GM12878 (cell line): ENCODE data around the gene UBAC2. TPM values are rescaled to one million over a fixed set of nuclear protein-coding genes. Genes with fewer than 3 reads are reported as not detected.
A peak's percentile ranks its signal among the peaks of the same experiment; 100 is the strongest.

Experiments
- ATF7 ChIP-seq: fragments of 450-650 bp; IDR thresholded peaks from 2 replicates; pipeline ENCODE4 v1.6.1; 2016; ENCODE audit warnings: low read depth, mild to moderate bottlenecking
- BACH1 ChIP-seq: fragments of 450-650 bp; IDR thresholded peaks from 2 replicates; pipeline ENCODE4 v1.6.1; 2017; ENCODE audit warnings: mild to moderate bottlenecking, borderline replicate concordance
- BMI1 ChIP-seq: fragments of 450-650 bp; IDR thresholded peaks from 2 replicates; pipeline ENCODE4 v1.6.1; 2016; ENCODE audit warnings: mild to moderate bottlenecking, moderate library complexity, borderline replicate concordance
- CHD4 ChIP-seq: fragments of 200-600 bp; sonication (generic); IDR thresholded peaks from 2 replicates; pipeline ENCODE4 v1.6.1; 2016; ENCODE audit warnings: mild to moderate bottlenecking
- EED ChIP-seq: sonication (generic); IDR thresholded peaks from 2 replicates; pipeline ENCODE4 v1.6.1; 2016; ENCODE audit warnings: antibody characterized with exemption, low read depth
- ETV6 ChIP-seq, 2 experiments: fragments of 450-650 bp in 1 of 2; IDR thresholded peaks in 1 of 2; conservative IDR thresholded peaks in 1 of 2; 2 replicates each; pipeline ENCODE4 v1.6.1; 2014; ENCODE audit warnings: antibody characterized with exemption in 1 of 2, borderline replicate concordance in 1 of 2, low read depth in 1 of 2, mild to moderate bottlenecking in 1 of 2, moderate library complexity in 1 of 2
- FOXM1 ChIP-seq: IDR thresholded peaks from 2 replicates; pipeline ENCODE4 v1.6.1; 2012; ENCODE audit warnings: low read depth, mild to moderate bottlenecking, inconsistent platforms, low read length, moderate library complexity
- GATAD2B ChIP-seq: fragments of 450-650 bp; conservative IDR thresholded peaks from 2 replicates; pipeline ENCODE4 v1.6.1; 2017; ENCODE audit warnings: low read depth, mild to moderate bottlenecking, moderate library complexity
- HDAC2 ChIP-seq: fragments of 200-600 bp; sonication (generic); IDR thresholded peaks from 2 replicates; pipeline ENCODE4 v1.6.1; 2017
- HDGF ChIP-seq: fragments of 450-650 bp; IDR thresholded peaks from 2 replicates; pipeline ENCODE4 v1.6.1; 2016; ENCODE audit warnings: antibody characterized with exemption
- KLF5 ChIP-seq: fragments of 450-650 bp; IDR thresholded peaks from 2 replicates; pipeline ENCODE4 v1.6.1; 2014; ENCODE audit warnings: mild to moderate bottlenecking; ENCODE audit not compliant: partially characterized antibody
- MYB ChIP-seq: fragments of 150-350 bp; IDR thresholded peaks from 2 replicates; pipeline ENCODE4 v1.6.1; 2014; ENCODE audit warnings: mild to moderate bottlenecking, low read depth, low read length, borderline replicate concordance
- NFYB ChIP-seq: IDR thresholded peaks from 2 replicates; pipeline ENCODE4 v1.6.1; 2011; ENCODE audit warnings: low read depth, mild to moderate bottlenecking, low read length, improper control_type of control experiment, moderate library complexity; ENCODE audit not compliant: insufficient read depth
- SREBF1 ChIP-seq: IDR thresholded peaks from 2 replicates; pipeline ENCODE4 v1.6.1; 2012; ENCODE audit warnings: mild to moderate bottlenecking, low read length
- ZNF384 ChIP-seq: IDR thresholded peaks from 2 replicates; pipeline ENCODE4 v1.6.1; 2012; ENCODE audit warnings: low read depth, mild to moderate bottlenecking, low read length, improper control_type of control experiment, borderline replicate concordance
- polyA plus RNA-seq, 11 experiments: library from polyadenylated mRNA; depleted of rRNA in 4 of 11; unstranded in 6 of 11; stranded (reverse) in 5 of 11; fragments of >200 nt; fragmentation: Nextera tagmentation in 4 of 11; fragmentation: Illumina TruSeq in 1 of 11; extraction: Ambion mirVana in 4 of 11; extraction: Trizol in 1 of 11; gene quantifications; 1 replicate in 1 of 11; 2 replicates in 10 of 11; pipeline versions ENCODE4 v1.2.1 to v1.2.3, GENCODE V29; 2011 to 2016; ENCODE audit warnings: inconsistent platforms in 2 of 11, missing spikeins in 2 of 11, low read depth in 1 of 11
- total RNA-seq, 4 experiments: library from RNA; depleted of rRNA in 3 of 4; stranded (reverse); fragments of >200 nt in 3 of 4; fragmentation: Illumina TruSeq in 1 of 4; extraction: Trizol in 1 of 4; gene quantifications; 2 replicates each; pipeline versions ENCODE4 v1.2.1 to v1.2.3, GENCODE V29; 2013 to 2021
- TF ChIP-seq, protein P1 (sequence below): fragments of 450-650 bp; IDR thresholded peaks from 2 replicates; pipeline ENCODE4 v1.6.1; 2016; ENCODE audit warnings: mild to moderate bottlenecking
- TF ChIP-seq, protein P2 (sequence below): fragments of 450-650 bp; IDR thresholded peaks from 2 replicates; pipeline ENCODE4 v1.6.1; 2017; ENCODE audit warnings: mild to moderate bottlenecking, low read depth, inconsistent platforms; ENCODE audit not compliant: poor library complexity, severe bottlenecking
- TF ChIP-seq, protein P3 (sequence below), 3 experiments: IDR thresholded peaks in 2 of 3; conservative IDR thresholded peaks in 1 of 3; 2 replicates each; pipeline ENCODE4 v1.5.1; 2011; ENCODE audit warnings: low read depth in 3 of 3, low read length in 3 of 3, mild to moderate bottlenecking in 3 of 3, control low read depth in 2 of 3, moderate library complexity in 2 of 3, inconsistent platforms in 1 of 3, mixed read lengths in 1 of 3; ENCODE audit not compliant: control insufficient read depth in 2 of 3, insufficient read depth in 1 of 3; ENCODE audit errors: extremely low read depth in 1 of 3
- TF ChIP-seq, protein P4 (sequence below): fragments of 450-650 bp; IDR thresholded peaks from 2 replicates; pipeline ENCODE4 v1.6.1; 2016; ENCODE audit warnings: mild to moderate bottlenecking
- TF ChIP-seq, protein P5 (sequence below): IDR thresholded peaks from 2 replicates; pipeline ENCODE4 v1.6.1; 2011; ENCODE audit warnings: borderline replicate concordance, low read depth, mild to moderate bottlenecking, moderate library complexity, low read length; ENCODE audit not compliant: insufficient read depth, poor library complexity, severe bottlenecking

UBAC2 gene
- total and polyA plus RNA-seq, 10 of the 15 experiments (the other 5 are each of a cell fraction or from before 2014, with no cell fraction given) = 3.0 to 54.6 (median 17.4) TPM

DNA sequence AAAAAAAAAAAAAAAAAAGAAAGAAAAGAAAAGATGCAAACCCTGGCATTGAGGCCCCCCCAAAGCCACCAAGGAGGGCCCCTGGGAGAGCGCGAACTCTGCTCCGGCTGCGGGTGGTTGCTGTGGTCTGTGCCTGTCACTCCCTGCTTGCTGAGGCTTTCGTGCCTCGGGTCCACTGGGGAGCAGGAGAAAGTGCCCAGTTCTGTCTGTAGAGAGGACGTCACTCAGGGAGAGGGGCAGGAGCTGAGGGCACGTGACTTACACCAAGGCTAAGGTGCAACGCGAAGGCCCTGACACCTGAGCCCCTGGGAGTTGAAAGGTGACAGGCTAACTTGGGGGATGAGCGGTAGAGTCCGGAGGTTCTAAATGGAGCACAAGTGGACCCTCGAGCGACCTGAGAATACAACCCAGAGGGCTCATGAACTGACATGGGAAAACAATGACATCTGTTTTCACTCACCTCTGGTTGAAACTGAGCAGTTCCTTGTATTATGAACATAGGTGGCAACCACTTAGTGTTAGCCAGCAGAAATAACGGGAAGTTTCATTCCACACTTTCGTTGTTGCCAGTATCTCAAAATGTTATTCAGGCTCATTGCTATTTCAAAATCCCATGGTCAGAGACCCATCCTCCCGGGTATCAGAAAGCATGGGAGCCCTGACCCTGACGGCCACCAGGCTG, 231.4 kb downstream of the UBAC2 start (continued):
- no peak for TF ChIP-seq HDGF
- TF ChIP-seq GATAD2B = no peak; the same call in 1 of the 2 replicates
- no peak for TF ChIP-seq BMI1
- TF ChIP-seq, protein P1, sequence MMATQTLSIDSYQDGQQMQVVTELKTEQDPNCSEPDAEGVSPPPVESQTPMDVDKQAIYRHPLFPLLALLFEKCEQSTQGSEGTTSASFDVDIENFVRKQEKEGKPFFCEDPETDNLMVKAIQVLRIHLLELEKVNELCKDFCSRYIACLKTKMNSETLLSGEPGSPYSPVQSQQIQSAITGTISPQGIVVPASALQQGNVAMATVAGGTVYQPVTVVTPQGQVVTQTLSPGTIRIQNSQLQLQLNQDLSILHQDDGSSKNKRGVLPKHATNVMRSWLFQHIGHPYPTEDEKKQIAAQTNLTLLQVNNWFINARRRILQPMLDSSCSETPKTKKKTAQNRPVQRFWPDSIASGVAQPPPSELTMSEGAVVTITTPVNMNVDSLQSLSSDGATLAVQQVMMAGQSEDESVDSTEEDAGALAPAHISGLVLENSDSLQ = peak; percentile 94
- TF ChIP-seq KLF5 = no peak
- TF ChIP-seq, protein P2, sequence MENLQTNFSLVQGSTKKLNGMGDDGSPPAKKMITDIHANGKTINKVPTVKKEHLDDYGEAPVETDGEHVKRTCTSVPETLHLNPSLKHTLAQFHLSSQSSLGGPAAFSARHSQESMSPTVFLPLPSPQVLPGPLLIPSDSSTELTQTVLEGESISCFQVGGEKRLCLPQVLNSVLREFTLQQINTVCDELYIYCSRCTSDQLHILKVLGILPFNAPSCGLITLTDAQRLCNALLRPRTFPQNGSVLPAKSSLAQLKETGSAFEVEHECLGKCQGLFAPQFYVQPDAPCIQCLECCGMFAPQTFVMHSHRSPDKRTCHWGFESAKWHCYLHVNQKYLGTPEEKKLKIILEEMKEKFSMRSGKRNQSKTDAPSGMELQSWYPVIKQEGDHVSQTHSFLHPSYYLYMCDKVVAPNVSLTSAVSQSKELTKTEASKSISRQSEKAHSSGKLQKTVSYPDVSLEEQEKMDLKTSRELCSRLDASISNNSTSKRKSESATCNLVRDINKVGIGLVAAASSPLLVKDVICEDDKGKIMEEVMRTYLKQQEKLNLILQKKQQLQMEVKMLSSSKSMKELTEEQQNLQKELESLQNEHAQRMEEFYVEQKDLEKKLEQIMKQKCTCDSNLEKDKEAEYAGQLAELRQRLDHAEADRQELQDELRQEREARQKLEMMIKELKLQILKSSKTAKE = no peak
- TF ChIP-seq HDAC2 = no peak
- TF ChIP-seq ATF7 = peak; percentile 65
- TF ChIP-seq, protein P3, sequence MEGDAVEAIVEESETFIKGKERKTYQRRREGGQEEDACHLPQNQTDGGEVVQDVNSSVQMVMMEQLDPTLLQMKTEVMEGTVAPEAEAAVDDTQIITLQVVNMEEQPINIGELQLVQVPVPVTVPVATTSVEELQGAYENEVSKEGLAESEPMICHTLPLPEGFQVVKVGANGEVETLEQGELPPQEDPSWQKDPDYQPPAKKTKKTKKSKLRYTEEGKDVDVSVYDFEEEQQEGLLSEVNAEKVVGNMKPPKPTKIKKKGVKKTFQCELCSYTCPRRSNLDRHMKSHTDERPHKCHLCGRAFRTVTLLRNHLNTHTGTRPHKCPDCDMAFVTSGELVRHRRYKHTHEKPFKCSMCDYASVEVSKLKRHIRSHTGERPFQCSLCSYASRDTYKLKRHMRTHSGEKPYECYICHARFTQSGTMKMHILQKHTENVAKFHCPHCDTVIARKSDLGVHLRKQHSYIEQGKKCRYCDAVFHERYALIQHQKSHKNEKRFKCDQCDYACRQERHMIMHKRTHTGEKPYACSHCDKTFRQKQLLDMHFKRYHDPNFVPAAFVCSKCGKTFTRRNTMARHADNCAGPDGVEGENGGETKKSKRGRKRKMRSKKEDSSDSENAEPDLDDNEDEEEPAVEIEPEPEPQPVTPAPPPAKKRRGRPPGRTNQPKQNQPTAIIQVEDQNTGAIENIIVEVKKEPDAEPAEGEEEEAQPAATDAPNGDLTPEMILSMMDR (IDR thresholded peaks at IDR 0.05 in 2 of 3, conservative IDR thresholded peaks at IDR 0.05 in 1 of 3; ENCODE audit: control insufficient read depth in 2 of 3, extremely low read depth in 1 of 3, insufficient read depth in 1 of 3, low read depth in 3 of 3, low read length in 3 of 3) = no peak
- TF ChIP-seq ETV6 (conservative IDR thresholded peaks at IDR 0.05 in 1 of 2, IDR thresholded peaks at IDR 0.05 in 1 of 2; ENCODE audit: borderline replicate concordance in 1 of 2, low read depth in 1 of 2) = no peak; a peak in 1 of 4 replicates
- no peak for TF ChIP-seq MYB
- TF ChIP-seq FOXM1 = no peak
- TF ChIP-seq BACH1 = no peak; the same call in 1 of the 2 replicates
- peak; percentile 29; the same call in 1 of the 2 replicates for TF ChIP-seq ZNF384
- TF ChIP-seq CHD4 = no peak; the same call in 1 of the 2 replicates
- TF ChIP-seq, protein P4, sequence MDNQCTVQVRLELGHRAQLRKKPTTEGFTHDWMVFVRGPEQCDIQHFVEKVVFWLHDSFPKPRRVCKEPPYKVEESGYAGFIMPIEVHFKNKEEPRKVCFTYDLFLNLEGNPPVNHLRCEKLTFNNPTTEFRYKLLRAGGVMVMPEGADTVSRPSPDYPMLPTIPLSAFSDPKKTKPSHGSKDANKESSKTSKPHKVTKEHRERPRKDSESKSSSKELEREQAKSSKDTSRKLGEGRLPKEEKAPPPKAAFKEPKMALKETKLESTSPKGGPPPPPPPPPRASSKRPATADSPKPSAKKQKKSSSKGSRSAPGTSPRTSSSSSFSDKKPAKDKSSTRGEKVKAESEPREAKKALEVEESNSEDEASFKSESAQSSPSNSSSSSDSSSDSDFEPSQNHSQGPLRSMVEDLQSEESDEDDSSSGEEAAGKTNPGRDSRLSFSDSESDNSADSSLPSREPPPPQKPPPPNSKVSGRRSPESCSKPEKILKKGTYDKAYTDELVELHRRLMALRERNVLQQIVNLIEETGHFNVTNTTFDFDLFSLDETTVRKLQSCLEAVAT = peak; percentile 81
- no peak for TF ChIP-seq SREBF1
- TF ChIP-seq, protein P5, sequence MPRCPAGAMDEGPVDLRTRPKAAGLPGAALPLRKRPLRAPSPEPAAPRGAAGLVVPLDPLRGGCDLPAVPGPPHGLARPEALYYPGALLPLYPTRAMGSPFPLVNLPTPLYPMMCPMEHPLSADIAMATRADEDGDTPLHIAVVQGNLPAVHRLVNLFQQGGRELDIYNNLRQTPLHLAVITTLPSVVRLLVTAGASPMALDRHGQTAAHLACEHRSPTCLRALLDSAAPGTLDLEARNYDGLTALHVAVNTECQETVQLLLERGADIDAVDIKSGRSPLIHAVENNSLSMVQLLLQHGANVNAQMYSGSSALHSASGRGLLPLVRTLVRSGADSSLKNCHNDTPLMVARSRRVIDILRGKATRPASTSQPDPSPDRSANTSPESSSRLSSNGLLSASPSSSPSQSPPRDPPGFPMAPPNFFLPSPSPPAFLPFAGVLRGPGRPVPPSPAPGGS = peak; percentile 50
- TF ChIP-seq EED = peak; percentile 41; the same call in 1 of the 2 replicates
- no peak for TF ChIP-seq NFYB
